Activated CD8-positive, alpha-beta memory T cell treated with anti-CD3 and anti-CD28 coated beads, Interleukin-2, amount 50 U/mL, for 24 hours (primary cell): ENCODE data around the gene CBX6.

ENCODE experiments used
- DNase-seq: peaks from one replicate; pipeline ENCODE4 v3.0.0-alpha.2; 2020; ENCODE audit errors: extremely low read depth

The CBX6 gene

DNA sequence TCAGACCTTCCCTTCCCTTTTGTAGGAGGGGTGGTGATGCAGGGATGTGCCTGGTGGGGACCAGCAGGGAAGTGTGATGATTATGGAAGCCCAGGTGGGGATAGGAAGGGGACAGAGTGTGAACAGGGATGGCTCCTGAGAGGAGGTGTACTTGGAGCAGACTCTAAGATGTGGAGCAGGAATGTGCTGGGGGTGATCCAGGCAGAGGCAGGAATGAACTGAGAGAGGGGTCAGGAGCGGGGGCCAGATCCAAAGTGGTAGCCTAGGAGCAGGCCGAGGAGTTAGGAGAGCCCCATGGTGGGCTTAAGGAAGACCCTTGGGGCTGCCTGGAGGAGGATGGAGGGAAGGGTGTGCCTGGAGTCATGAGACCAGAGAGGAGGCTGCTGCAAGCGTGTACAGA is 31.9 kb downstream of the CBX6 start:
- DNase-seq = no peak

DNA sequence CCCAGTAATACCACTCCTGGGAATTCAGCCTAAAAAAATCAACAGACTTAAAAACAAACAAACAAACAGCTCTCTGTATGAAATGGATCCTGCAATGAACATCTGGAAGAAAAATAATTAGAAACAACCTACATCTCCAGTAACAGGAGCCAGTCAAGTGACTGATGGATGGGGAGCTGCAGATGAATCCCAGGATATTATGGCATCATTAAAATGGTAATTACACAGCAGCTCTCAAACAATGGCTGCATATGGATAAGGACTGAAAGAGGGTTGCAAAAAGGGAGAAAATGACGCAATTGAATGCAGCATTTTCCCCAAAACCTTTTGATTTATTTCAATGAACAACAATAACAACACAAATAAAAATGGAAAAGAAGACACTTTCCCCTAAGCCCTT is 32.3 kb downstream of the CBX6 start:
- DNase-seq = no peak

DNA sequence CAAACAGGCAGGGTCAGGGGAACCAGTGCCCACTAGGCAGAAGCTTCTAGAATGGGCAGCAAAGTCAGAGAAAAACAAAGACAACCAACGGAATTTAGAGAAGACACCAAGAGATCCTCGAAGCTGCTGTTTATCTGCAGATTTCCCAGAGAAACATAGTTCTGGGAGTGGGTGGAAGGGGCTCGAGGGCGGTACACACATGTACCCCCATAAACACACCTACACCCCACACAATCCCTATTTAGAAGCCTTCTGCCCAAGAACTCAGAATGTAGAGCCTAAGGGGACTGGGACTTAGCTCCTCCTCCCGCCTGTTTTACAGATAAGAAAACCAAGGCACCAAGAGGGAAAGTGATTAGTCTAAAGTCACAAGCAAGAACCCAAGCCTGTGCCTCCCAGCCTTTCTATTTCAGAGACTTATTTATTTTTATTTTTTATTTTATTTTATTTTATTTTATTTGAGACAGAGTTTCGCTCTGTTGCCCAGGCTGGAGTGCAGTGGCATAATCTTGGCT is 34.5 kb downstream of the CBX6 start:
- DNase-seq = no peak

DNA sequence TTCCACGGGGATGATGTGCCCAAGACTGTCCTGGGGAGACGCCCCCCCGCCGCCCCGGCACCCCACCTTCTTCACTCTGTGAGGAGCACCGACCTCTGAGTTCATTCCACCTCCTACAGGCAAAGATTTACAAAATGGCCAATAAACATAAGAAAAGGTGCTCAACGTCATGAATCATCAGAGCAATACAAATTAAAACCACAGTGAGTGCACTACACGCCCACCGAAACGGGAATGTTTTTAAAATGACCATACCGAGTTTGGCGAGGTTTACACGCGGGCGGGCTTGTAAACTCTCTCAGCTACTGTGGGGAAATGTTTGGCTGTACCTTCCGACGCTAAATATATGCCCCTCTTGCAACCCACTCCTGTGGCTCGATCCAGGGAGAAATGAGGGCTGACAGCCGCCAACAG is 36.1 kb downstream of the CBX6 start:
- DNase-seq = no peak

DNA sequence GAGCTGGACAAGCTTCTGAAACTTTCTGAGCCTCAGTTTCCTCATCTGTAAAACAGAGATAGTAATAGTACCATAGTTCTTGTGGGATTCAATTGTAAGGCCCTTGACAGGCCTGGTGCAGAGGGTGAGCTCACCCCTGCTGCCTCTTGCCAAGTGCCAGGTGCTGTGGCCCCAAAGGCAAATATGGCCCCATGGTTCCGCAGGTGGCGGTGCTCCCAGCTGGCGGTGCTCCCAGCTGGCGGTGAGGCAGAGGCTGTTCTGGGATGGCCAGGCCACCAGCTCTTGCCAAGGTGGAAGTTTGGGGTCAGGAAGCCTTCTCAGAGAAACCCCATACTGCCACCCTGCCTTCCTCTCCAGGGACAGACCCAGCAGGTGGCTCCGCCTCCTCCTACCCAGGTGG is 37.0 kb downstream of the CBX6 start:
- no peak for DNase-seq

DNA sequence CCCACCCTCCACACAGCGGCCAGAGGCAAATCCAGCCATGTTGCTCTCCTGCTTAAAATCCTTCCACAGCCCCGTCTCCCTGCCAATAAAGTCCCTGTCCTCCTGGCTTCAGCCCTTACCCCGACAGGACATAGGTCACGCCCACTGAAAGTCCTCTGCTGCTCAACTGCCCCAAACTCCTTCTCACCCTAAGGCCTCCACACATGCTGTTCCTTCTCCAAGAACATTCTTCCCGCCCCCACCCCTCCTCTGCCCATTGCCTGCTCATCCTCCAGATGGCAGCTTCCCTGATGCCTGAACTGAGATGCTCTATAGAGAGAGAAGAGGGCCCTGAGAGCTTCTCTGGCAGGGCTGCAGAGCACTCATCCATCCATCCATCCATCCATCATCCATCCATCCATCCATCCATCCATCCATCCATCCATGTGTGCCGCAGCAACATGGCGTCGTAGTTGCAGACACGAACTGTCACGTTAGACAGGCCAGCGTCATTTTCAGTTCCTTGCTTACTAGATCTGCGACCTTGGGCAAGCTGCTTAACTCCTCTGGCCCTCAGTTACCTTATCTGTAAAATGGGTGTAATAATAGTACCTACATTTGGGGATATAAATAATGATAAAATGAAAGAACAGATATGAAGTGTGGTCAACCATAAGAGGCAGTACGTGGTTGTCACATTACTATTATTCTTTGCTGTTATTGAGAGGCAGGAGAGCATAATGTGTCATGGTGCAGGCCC is 37.6 kb downstream of the CBX6 start:
- no peak for DNase-seq

DNA sequence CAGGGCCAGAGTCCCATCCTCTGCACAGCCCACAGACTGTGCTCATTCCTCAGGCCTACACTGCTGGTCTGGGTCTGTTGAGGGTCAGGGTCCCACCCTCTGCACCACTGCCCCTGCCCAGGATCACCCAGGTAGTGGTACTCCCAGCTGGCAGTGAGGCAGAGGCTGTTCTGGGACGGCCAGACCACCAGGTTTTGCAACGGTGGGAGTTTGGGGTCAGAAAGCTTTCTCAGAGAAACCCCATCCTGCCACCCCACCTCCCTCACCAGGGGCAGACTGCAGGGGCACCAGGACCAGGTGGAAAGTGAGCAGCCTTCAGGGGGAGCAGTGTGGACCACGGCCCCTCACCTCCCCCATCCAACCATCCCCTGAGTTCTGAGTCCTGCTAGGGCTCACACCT is 39.0 kb downstream of the CBX6 start:
- DNase-seq = no peak

DNA sequence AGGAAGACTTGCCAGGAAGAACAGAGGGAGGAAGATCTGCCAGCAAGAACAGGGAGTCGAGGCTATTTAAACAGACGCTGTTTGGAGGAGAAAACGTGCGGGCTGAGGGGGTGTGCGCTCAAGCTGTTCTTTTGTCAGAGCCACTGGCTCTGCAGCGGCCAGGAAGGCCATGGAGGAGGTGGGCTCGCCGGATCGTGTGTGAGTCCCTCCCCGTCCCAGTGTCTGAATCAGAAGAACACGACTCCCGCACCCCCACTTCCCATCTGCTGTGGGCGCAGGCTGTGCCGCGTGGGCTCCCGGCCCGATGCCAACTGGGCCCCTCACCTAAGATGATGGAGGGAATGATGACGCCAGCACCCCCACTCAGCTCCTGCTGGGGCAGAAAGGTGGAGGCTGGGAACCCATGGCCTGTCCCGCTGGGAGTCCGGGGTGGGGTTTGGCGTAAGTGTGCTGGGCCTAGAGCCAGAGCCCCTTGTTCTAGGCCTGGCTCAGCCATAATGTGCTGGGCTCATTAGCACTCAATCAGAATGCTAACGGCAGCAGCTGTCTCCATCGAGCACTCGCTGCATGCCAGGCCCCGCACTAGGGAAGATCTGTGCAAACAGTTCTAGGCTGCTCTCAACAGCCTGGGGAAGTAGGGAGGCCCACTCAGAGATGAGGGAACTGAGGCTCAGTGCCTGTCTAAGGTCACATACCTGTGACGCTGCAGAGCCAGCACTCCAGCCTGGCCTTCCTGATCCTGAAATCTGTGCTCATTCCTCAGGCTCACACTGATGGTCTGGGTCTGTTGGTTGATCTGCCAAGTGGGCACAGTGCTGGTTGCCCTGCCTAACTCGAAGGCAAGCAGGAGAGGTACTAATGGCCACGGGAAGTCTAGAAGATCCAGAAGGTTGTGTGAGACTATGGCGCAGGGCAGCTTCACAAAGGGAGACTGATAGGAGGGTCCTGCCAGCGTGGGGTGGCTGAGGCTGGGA is 39.7 kb downstream of the CBX6 start:
- no peak for DNase-seq

DNA sequence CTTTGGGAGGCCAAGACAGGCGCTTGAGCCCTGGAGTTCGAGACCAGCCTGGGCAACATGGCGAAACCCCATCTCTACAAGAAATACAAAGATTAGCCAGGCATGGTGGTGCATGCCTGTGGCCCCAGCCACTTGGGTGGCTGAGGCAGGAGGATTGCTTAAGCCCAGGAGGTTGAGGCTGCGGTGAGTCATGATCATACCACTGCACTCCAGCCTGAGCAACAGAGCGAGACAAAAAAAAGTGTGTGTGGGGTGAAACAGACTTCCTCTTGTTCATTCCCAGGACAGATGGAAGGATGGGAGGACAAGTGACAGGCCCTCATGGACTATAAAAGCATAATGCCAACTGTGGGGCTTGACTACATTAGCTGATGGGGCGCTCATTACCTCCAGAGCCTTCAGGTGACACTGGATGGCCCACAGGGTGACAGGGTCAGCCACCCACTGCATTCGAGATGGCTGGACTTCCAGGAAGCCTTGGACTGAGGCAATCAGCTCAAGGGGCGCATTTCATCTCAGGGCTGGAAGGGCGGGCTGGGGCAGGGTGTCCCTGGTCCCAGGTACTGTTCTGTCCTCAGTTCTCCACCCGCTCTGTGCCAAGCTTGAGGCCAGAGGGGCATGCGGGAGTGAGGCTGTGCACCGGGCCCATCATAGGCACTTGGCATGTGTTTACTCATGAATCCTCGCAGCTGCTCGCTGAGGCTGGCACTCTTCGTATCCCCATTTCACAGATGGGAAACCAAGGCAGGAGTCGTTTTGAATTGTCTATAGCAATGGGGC is 40.7 kb downstream of the CBX6 start:
- no peak for DNase-seq

DNA sequence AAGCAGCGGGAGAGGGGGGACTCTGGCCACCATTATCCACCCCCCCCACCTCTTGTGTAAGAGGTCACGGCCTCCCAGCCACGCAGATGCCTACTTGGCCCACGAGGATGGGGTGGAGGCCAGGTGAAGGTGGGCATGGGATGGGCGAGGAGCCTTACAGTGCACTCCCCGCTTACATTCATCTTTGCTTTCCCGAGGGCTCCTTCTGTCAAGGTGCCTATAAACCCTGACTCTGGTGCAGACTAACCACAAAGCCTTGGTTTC is 41.2 kb downstream of the CBX6 start:
- DNase-seq = no peak

DNA sequence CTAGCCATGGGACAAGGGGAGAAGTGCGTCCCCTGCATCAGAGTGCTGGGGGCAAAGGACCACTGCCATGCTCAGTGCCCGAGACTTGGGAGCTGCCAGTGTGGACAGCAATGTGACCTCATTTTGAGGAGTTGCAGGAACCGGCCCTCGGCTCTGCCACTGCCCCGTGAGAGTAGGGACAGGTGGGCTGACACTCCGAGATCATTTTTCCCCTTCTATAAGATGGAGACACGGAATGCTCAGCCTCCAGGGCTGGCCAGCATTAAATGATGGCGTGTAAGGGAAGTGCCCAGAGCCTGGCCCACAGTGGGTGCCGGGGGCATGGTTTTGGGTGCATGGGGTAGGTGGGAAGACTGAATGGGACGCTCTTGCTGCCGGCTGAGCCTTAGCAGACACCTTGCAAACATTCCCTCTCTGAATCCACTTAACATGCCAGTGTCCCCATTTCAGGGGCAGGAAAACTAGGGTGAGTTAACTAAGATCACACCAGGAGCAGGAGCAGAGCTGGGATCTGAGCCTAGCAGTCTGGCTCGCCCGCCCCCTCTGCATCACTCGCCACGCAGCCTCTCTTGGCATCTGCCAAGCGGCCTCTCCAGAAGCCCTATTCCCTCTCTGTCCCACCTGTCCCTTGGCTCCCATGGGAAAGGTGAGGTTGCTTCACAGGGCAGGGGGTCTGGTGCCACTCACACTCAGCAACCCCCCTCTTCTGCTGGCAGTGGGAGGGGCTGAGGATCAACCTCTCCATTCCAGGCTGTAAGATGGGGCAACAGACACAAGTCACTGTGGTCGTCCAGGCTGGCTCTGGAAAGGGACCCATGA is 41.8 kb downstream of the CBX6 start:
- no peak for DNase-seq

DNA sequence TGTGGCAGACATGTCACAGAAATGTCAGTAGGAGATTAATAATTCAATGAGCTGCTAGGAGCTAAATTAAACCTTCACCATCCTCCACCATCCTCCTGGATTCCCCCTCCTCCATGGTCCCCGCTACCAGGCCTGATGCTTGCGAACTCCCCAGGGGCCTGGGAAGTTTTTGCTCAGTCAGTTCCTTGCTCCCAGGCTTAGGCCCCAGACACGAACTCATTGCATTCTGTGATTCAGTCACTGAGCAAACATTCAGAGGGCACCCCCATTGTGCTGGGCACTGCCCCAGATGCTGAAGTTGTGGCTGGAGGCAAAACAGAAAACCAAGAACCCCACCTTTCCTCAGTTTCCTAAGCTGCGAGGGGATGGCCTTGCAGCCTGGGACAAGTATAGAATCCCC is 42.5 kb downstream of the CBX6 start:
- DNase-seq = no peak

DNA sequence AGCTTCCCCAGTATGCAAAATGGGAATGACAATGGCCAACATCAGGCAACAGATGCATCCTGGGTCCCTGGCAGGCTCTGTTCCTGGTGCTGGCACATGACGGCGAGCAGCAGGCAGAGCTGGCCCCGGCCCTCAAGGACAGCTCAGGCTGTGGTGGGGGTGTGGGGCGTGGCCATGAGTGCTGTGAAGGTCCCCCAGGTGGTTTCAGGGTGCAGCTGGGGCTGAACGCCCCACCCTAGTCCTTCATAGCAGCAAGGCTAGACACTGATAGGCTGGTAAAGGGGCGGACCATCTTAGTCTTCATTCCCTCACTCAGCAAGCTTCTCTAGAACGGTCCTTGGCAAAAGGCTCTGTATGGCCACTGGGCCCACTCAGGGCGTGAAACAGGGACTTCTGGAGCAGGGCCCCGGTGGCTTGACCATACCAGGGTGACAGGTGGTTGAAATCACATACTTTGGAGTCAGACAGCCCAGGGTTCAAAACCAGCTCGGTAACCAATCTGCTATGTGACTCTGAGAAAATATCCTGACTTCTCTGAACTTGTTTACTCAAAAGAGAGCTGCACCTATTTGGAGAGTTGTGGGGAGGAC is 43.3 kb downstream of the CBX6 start:
- DNase-seq = no peak

DNA sequence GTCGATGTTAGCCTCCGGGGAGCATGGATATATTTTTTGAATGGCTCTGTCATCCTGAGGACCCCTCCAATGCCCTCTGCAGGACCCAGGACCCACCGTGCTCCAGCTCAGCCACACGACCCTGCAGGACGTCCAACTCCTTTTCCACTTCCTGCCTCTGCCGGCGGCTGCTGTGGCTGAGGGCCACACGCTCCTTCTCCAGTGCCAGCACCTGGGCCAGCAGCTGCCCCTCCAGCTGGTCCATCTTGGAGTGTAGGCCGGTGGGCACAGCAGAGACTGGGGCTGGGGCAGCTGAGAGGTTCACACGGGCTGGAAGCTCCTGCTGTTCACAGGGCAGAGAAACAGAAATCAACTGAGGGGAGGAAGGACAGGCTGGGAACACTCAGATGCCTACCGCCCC is 43.8 kb downstream of the CBX6 start:
- no peak for DNase-seq

DNA sequence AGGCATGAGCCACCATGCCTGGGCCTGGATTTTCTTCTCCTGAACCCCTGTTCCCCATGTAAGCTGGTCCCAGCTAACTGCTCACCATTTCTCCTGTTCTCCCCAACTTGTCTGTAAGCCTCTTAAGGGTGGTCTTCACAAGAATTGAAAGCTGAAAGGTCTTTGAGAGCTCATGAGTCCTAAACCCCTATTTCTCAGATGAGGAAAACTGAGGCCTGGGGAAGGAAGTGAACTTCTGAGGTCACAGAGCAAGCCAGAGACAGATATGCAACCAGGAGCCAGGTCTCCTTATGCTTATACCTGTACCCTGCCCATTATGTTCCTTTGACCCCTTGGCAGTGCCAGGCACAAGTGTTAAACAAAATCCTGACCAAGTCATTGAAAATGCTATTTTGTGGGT is 44.5 kb downstream of the CBX6 start:
- DNase-seq = no peak

DNA sequence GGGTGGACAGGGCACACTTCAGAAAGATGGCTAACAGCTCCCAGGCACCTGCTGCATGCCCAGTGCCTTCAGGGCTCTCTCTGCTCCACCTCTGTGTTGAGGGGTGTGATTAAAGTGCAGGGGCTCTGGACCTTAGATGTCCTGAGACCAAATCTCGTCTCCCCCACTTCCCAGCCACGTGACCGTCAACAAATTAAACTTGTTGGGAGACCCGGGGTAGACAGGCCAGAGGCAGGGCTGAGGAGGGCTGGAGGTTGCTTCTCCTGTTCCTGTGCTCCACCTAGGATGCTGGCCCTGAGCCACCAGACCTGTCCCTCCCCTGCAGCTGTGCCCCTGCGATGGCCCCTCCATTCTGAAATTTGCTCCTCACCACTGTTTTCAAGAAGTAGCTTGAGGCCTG is 45.2 kb downstream of the CBX6 start:
- DNase-seq = no peak

DNA sequence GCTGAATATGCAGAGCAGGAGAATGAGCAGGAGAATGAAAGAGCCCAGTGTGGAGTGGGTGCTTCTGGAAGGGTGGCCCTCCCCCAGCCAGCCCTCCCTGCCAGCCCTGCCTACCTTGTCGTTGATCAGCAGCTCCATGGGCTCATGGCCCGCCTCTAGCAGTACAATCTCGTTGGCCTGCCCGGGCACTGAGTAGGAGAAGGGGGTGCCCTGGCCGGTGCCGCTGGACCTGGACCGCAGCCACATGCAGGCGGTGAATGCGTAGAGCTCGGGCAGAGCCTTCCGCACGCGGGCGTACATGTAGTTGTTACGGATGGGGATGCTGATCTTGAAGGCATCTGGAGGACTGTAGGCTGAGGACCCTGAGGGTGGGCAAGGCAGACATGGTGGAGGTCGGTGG is 45.6 kb downstream of the CBX6 start:
- DNase-seq = no peak

DNA sequence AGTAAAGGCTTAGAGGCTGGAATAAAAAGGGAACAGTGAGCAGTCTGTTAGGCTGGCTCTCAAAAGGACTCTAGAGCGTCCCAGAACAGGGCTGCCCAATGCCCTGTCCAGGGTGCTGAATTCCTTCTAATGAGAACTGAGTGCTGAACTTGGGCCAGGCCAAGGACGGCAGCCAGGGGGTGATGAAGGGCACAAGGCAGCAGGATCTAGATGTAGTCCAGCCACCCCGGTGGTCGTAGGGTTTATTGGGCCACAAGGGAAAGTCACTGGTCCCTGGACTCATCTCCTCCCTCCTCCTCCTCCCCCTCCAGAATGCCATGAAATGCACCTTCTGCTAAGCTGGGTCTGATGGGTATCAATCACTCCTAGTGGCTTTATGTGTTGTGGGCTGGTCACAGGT is 47.4 kb downstream of the CBX6 start:
- no peak for DNase-seq

DNA sequence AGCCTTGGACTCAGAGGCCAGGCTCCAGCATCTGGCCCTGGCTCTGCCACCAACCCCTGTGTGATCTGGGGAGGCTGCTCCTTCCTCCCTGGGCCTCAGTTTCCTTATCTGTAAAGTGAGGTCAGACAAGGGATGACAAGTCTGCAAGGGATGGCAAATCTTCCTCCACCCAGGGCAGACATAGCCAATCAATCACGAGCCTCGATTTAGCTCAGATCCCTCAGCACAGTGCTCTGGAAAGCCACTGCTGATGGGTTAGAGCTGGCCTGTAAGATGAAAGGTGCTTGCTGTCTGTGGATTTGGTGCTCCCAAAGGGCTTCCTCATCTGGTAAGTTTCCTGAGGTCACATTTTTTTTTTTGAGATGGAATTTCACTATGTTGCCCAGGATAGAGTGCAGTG is 48.4 kb downstream of the CBX6 start:
- no peak for DNase-seq

DNA sequence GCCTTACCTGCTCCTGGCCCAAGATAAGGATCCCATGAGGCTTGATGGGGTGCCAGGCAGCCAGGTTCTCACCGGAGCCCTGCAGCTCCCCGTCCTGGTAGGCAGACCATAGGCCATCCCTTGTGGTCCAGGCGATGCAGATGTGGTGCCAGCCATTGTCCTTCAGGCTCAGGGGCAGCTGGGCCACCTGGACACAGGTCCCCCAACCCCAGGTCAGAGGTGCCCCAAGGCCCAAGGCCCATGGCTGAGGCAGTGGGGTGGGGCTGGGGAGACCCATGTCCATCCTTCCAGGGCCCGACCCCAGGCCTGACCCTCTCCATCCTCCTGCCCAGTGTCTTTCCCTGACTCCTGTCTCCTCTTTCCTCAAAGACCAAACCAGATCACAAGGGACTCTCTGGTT is 48.9 kb downstream of the CBX6 start:
- DNase-seq = no peak

DNA sequence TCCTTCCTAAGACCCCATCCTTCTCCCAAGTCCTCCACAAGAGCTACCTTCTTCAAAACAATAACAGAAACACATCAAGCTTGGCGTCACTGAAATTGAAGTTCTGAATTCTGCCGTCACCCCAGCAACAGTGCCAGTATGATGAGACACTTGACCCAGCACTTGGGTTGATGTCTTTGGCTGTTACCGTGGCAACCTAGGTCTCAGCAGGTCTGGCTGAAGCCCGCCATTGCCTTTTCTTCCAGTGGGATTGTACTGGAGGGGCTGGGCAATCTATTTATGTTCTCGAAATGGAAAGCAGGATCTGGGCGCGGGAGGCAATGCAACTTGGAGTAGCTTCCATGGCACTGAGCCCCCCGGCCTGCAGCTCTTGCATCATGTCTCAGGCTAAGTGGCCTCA is 52.0 kb downstream of the CBX6 start:
- DNase-seq = no peak
